ENCODE data around the gene L2HGDH. TPM values are rescaled to one million over a fixed set of nuclear protein-coding genes. Genes with fewer than 3 reads are reported as not detected.

Gene L2HGDH
- total RNA-seq, 1 donor from 2014 or later = 10.8 TPM

DNA sequence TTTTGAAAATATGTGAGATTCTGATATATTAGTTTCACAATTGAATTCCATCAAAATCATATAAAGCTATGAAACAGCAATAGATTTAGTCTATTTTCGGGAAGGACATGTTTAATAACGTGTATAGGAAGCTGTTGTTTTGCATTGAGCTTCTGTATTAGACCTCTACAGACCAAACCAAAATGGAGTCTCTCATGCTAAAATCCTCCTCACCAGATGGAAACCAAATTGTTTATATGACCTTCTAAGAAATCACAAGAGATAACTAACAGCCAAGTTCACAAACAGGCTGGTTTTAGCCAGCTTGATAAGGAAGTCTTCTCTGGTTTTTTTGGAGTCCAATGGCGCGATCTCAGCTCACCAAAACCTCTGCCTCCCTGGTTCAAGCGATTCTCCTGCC is 23.9 kb downstream of the L2HGDH start:
- Mint-ChIP-seq H3K27me3 (no peaks in the 10 kb centered on the region), H3K4me3 (no peak overlapping the region), H3K36me3 (peaks cover 21% of the 10 kb centered on the region), H3K4me1 (ENCODE audit: unreplicated experiment) (no peaks in the 10 kb centered on the region), H3K9me3 (no peaks in the 10 kb centered on the region), H3K27ac (no peak overlapping the region)
- no peak for DNase-seq (ENCODE audit: extremely low spot score, unreplicated experiment)
- TF ChIP-seq, protein P1, sequence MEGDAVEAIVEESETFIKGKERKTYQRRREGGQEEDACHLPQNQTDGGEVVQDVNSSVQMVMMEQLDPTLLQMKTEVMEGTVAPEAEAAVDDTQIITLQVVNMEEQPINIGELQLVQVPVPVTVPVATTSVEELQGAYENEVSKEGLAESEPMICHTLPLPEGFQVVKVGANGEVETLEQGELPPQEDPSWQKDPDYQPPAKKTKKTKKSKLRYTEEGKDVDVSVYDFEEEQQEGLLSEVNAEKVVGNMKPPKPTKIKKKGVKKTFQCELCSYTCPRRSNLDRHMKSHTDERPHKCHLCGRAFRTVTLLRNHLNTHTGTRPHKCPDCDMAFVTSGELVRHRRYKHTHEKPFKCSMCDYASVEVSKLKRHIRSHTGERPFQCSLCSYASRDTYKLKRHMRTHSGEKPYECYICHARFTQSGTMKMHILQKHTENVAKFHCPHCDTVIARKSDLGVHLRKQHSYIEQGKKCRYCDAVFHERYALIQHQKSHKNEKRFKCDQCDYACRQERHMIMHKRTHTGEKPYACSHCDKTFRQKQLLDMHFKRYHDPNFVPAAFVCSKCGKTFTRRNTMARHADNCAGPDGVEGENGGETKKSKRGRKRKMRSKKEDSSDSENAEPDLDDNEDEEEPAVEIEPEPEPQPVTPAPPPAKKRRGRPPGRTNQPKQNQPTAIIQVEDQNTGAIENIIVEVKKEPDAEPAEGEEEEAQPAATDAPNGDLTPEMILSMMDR (conservative IDR thresholded peaks at IDR 0.05) = no peak

GRCh38 chr14:50285861-50286260 is 26.2 kb downstream of the L2HGDH start:
- H3K27me3 Mint-ChIP-seq = no peaks in the 10 kb centered on the region
- TF ChIP-seq, protein P1 (conservative IDR thresholded peaks at IDR 0.05) = no peak
- H3K4me3 Mint-ChIP-seq = no peak overlapping the region
- DNase-seq (ENCODE audit: extremely low spot score, unreplicated experiment) = no peak
- H3K9me3 Mint-ChIP-seq = no peaks in the 10 kb centered on the region
- no peak overlapping the region for H3K27ac Mint-ChIP-seq
- no peaks in the 10 kb centered on the region for H3K4me1 Mint-ChIP-seq (ENCODE audit: unreplicated experiment)
- peaks cover 18% of the 10 kb centered on the region for H3K36me3 Mint-ChIP-seq

DNA sequence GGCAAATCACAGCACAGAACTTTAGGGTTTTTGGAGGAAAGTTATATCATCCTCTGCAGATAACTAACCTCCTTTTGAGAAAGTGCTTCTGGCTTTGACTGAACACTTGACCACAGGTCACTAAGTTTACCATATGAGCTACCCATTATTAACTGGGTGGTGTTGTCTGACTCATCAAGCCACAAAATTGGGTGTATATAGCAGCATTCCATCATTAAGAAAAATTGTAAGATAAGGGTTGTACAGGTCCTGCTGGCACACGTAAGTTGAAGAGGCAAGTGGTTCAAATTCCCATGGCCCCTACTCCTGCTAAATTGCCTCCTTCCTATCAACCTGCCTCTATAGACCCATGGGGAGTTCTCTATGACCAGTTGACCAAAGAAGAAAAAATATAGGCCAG is 39.5 kb downstream of the L2HGDH start:
- Mint-ChIP-seq H3K36me3 (peaks cover 9% of the 10 kb centered on the region), H3K27me3 (no peaks in the 10 kb centered on the region), H3K4me3 (no peak overlapping the region), H3K4me1 (ENCODE audit: unreplicated experiment) (no peaks in the 10 kb centered on the region), H3K9me3 (no peaks in the 10 kb centered on the region), H3K27ac (no peak overlapping the region)
- no peak for DNase-seq (ENCODE audit: extremely low spot score, unreplicated experiment)
- TF ChIP-seq, protein P1 (conservative IDR thresholded peaks at IDR 0.05) = no peak

- Mint-ChIP-seq H3K9me3 (no peaks in the 10 kb centered on the region), H3K36me3 (peaks cover 9% of the 10 kb centered on the region)
- TF ChIP-seq, protein P1 (conservative IDR thresholded peaks at IDR 0.05) = no peak
These were observed 41.1 kb downstream of the L2HGDH start for GRCh38 chr14:50270932-50271331.

GRCh38 chr14:50265029-50265428 is 47.0 kb downstream of the L2HGDH start:
- Mint-ChIP-seq H3K27ac (no peak overlapping the region), H3K9me3 (no peaks in the 10 kb centered on the region), H3K27me3 (no peaks in the 10 kb centered on the region), H3K4me1 (ENCODE audit: unreplicated experiment) (peaks cover 5% of the 10 kb centered on the region), H3K36me3 (peaks cover 6% of the 10 kb centered on the region), H3K4me3 (no peak overlapping the region)
- TF ChIP-seq, protein P1 (conservative IDR thresholded peaks at IDR 0.05) = no peak
- DNase-seq (ENCODE audit: extremely low spot score, unreplicated experiment) = no peak

More at GRCh38 chr14:50270932-50271331, 41.1 kb downstream of the L2HGDH start:
- no peaks in the 10 kb centered on the region for H3K4me1 Mint-ChIP-seq (ENCODE audit: unreplicated experiment)
- H3K27ac Mint-ChIP-seq = no peak overlapping the region
- H3K4me3 Mint-ChIP-seq = no peak overlapping the region
- no peak for DNase-seq (ENCODE audit: extremely low spot score, unreplicated experiment)
- no peaks in the 10 kb centered on the region for H3K27me3 Mint-ChIP-seq

DNA sequence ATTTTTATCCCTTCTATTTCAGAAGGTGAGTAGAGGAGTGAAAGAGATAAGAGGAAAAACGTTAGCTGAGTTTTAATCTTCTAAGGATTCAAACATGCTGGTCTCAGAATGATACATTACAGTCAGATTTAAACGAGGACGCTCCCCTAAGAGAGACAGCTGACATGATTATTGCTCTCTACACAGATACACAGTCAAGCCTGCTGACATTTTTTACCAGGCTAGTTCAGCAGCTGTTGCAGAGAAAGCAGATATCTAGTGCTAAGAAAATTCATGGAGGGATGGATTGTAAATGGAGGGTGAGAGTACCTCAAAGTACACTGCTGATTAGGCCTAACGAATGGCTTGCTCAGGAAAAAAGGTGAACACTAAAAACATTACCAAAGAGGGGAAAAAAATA is 48.7 kb downstream of the L2HGDH start:
- H3K27ac Mint-ChIP-seq = no peak overlapping the region
- H3K9me3 Mint-ChIP-seq = no peaks in the 10 kb centered on the region
- TF ChIP-seq, protein P1 (conservative IDR thresholded peaks at IDR 0.05) = no peak
- peaks cover 7% of the 10 kb centered on the region for H3K36me3 Mint-ChIP-seq
- H3K4me1 Mint-ChIP-seq (ENCODE audit: unreplicated experiment) = peaks cover 5% of the 10 kb centered on the region
- no peak for DNase-seq (ENCODE audit: extremely low spot score, unreplicated experiment)
- H3K27me3 Mint-ChIP-seq = no peaks in the 10 kb centered on the region
- no peak overlapping the region for H3K4me3 Mint-ChIP-seq
